Measurements from ENCODE around the gene MFAP2. TPM values are rescaled to one million over a fixed set of nuclear protein-coding genes. Genes with fewer than 3 reads are reported as not detected.

MFAP2 gene
- polyA plus RNA-seq, 3 donors: not detected

DNA sequence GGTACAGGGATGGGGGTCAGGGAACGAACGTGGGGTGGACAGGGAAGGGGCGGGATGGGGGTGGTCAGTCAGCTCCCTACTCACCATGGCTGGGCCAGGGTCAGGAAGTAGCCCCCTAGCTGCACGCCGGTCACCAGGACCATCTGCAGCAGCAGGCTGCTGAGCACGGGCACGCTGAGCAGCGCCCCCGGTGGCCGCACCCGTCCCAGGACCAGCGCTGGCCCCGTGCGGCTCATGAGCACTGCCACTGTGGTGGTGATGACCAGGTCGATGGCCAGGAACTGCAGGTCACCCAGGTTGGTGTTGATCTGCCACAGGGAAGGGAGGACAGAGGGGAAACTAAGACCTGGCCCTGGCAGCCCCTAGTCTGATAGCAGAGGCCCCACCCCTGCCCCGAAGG lies 6.5 kb upstream of the MFAP2 start:
- Mint-ChIP-seq H3K27me3 (ENCODE audit: low read depth in 3 of 3) (peaks cover 10 to 14% (median 10%) of the 10 kb centered on the region in 3 donors), H3K36me3 (peaks cover 47 to 68% of the 10 kb centered on the region in 2 donors), H3K4me1 (no peaks in the 10 kb centered on the region), H3K27ac (no peak overlapping the region), H3K4me3 (no peak overlapping the region), H3K9me3 (no peaks in the 10 kb centered on the region)
- H3K4me1 ChIP-seq (ENCODE audit: control insufficient read depth in 1 of 2, insufficient read depth in 2 of 2, low read length in 2 of 2): no peaks in the 10 kb centered on the region
- H3K79me2 ChIP-seq (ENCODE audit: insufficient read depth, low read length): no peaks in the 10 kb centered on the region
- no peak overlapping the region for H3K9ac ChIP-seq (ENCODE audit: insufficient read depth, low read length, poor library complexity, severe bottlenecking)
- peaks cover 46 to 58% of the 10 kb centered on the region in 2 donors for H3K36me3 ChIP-seq (replicated peaks in 1 of 2; ENCODE audit: control insufficient read depth in 1 of 2, insufficient read depth in 2 of 2, low read length in 2 of 2)
- H2AFZ ChIP-seq (ENCODE audit: insufficient read depth, low read depth, low read length, poor library complexity, severe bottlenecking): no peak overlapping the region
- H3K27me3 ChIP-seq (ENCODE audit: control insufficient read depth in 2 of 2, insufficient read depth in 2 of 2, low read length in 2 of 2): peaks cover 0 to 5% of the 10 kb centered on the region in 2 donors
- intact Hi-C loops (cut with micrococcal nuclease): no loop called here
- no peak overlapping the region for H3K4me2 ChIP-seq (replicated peaks; ENCODE audit: extremely low read depth, low read length, poor library complexity, severe bottlenecking)
- TF ChIP-seq, protein P1, sequence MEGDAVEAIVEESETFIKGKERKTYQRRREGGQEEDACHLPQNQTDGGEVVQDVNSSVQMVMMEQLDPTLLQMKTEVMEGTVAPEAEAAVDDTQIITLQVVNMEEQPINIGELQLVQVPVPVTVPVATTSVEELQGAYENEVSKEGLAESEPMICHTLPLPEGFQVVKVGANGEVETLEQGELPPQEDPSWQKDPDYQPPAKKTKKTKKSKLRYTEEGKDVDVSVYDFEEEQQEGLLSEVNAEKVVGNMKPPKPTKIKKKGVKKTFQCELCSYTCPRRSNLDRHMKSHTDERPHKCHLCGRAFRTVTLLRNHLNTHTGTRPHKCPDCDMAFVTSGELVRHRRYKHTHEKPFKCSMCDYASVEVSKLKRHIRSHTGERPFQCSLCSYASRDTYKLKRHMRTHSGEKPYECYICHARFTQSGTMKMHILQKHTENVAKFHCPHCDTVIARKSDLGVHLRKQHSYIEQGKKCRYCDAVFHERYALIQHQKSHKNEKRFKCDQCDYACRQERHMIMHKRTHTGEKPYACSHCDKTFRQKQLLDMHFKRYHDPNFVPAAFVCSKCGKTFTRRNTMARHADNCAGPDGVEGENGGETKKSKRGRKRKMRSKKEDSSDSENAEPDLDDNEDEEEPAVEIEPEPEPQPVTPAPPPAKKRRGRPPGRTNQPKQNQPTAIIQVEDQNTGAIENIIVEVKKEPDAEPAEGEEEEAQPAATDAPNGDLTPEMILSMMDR (IDR thresholded peaks at IDR 0.05): peak; percentile 20
- DNase-seq: no peak
- H3K9me3 ChIP-seq (replicated peaks in 1 of 2; ENCODE audit: control insufficient read depth in 1 of 2, insufficient read depth in 1 of 2, low read length in 2 of 2): no peaks in the 10 kb centered on the region
- no peak overlapping the region for H3K27ac ChIP-seq (ENCODE audit: low read depth in 1 of 2, low read length in 2 of 2)
- no peaks in the 10 kb centered on the region for H4K20me1 ChIP-seq (ENCODE audit: insufficient read depth, low read length)
- WGBS (ENCODE audit: insufficient coverage): 95% methylated on average over 15 of the region's 16 CpGs
- H3K4me3 ChIP-seq (replicated peaks in 1 of 3; ENCODE audit: low read depth in 2 of 3, low read length in 3 of 3): no peak overlapping the region

DNA sequence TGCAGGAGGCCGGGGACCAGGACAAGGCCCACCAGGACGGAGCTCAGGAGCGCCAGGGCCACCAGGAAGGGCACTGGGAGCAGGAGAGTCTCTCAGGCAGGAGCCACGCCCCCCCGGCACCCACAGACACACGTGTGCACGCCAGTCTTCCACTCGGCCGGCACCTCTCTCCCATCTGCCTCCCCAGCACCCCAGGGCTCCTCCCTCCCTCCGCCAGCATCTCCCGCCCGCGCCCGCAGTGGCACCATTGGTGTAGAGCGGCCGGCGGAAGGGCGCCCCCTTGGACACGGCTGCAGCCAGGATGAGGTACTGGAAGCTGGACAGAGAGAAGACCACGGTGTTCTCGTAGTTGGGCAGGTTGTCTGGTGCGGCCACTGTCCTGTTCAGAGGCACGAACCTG lies 6.1 kb upstream of the MFAP2 start:
- Histone ChIP-seq H3K27ac (ENCODE audit: low read depth in 1 of 2, low read length in 2 of 2) (no peak overlapping the region), H3K4me2 (replicated peaks; ENCODE audit: extremely low read depth, low read length, poor library complexity, severe bottlenecking) (no peak overlapping the region), H3K79me2 (ENCODE audit: insufficient read depth, low read length) (no peaks in the 10 kb centered on the region), H3K4me1 (ENCODE audit: control insufficient read depth in 1 of 2, insufficient read depth in 2 of 2, low read length in 2 of 2) (no peaks in the 10 kb centered on the region), H3K9me3 (replicated peaks in 1 of 2; ENCODE audit: control insufficient read depth in 1 of 2, insufficient read depth in 1 of 2, low read length in 2 of 2) (no peaks in the 10 kb centered on the region), H3K27me3 (ENCODE audit: control insufficient read depth in 2 of 2, insufficient read depth in 2 of 2, low read length in 2 of 2) (peaks cover 0 to 8% of the 10 kb centered on the region in 2 donors), H3K36me3 (replicated peaks in 1 of 2; ENCODE audit: control insufficient read depth in 1 of 2, insufficient read depth in 2 of 2, low read length in 2 of 2) (peaks cover 42 to 54% of the 10 kb centered on the region in 2 donors), H2AFZ (ENCODE audit: insufficient read depth, low read depth, low read length, poor library complexity, severe bottlenecking) (no peak overlapping the region), H3K9ac (ENCODE audit: insufficient read depth, low read length, poor library complexity, severe bottlenecking) (no peak overlapping the region), H4K20me1 (ENCODE audit: insufficient read depth, low read length) (no peaks in the 10 kb centered on the region), H3K4me3 (replicated peaks in 1 of 3; ENCODE audit: low read depth in 2 of 3, low read length in 3 of 3) (no peak overlapping the region)
- H3K36me3 Mint-ChIP-seq: peaks cover 46 to 64% of the 10 kb centered on the region in 2 donors
- no peak overlapping the region for H3K4me3 Mint-ChIP-seq
- no peaks in the 10 kb centered on the region for H3K9me3 Mint-ChIP-seq
- TF ChIP-seq, protein P1 (IDR thresholded peaks at IDR 0.05): no peak
- intact Hi-C loops (cut with micrococcal nuclease): no loop called here
- H3K27me3 Mint-ChIP-seq (ENCODE audit: low read depth in 3 of 3): peaks cover 13 to 17% (median 14%) of the 10 kb centered on the region in 3 donors
- 89% methylated on average over 23 of the region's 23 CpGs for WGBS (ENCODE audit: insufficient coverage)
- H3K27ac Mint-ChIP-seq: no peak overlapping the region
- no peaks in the 10 kb centered on the region for H3K4me1 Mint-ChIP-seq
- no peak for DNase-seq
